IMR-90 (cell line): Measurements from ENCODE around the gene IL1F10. TPM values are rescaled to one million over a fixed set of nuclear protein-coding genes. Genes with fewer than 3 reads are reported as not detected.

Experiments used
- ATAC-seq: fragments of 200-7000 bp; cut with Tn5 transposase; 2 replicates; pipeline ENCODE4 v1.9.1; 2020; ENCODE audit warnings: low read depth, mild to moderate bottlenecking, moderate library complexity
- BruUV-seq: library from RNA; stranded (reverse); fragments of 400-500 nt; replicated peaks from 2 replicates; lab custom pipeline; 2021; lab: Mats Ljungman, UMichigan
- CTCF ChIA-PET: fragments of 300-600 bp; formaldehyde crosslinking; extraction: SDS; loops from one replicate; lab custom pipeline; 2021; ENCODE audit warnings: antibody characterized with exemption; lab: Yijun Ruan, JAX
- POLR2A ChIA-PET: fragments of 300-600 bp; sonication (Branson Sonifier 250); formaldehyde crosslinking; loops from one replicate; lab custom pipeline; 2022; ENCODE audit warnings: antibody characterized with exemption; ENCODE audit not compliant: unreplicated experiment; lab: Charles Lee
- DNase-seq: peaks from one replicate; pipeline ENCODE4 v3.0.0; 2013
- H2AFZ ChIP-seq: replicated peaks from 2 replicates; pipeline ENCODE3; 2013; ENCODE audit warnings: low read length, mild to moderate bottlenecking; ENCODE audit not compliant: poor library complexity
- H2AK5ac ChIP-seq: 2 replicates; pipeline ENCODE4 v1.6.1; 2013; ENCODE audit warnings: low read depth, low read length, inconsistent platforms
- H2AK9ac ChIP-seq: replicated peaks from 2 replicates; pipeline ENCODE3; 2013; ENCODE audit warnings: mild to moderate bottlenecking, low read depth, low read length, moderate library complexity; ENCODE audit not compliant: poor library complexity
- H2BK120ac ChIP-seq: 2 replicates; pipeline ENCODE4 v1.6.1; 2013; ENCODE audit warnings: low read depth, low read length, inconsistent platforms
- H2BK15ac ChIP-seq: 3 replicates; pipeline ENCODE4 v1.6.1; 2013; ENCODE audit warnings: low read depth, low read length, inconsistent platforms
- H2BK20ac ChIP-seq: 2 replicates; pipeline ENCODE4 v1.6.1; 2013; ENCODE audit warnings: low read depth, mild to moderate bottlenecking, inconsistent platforms, low read length, moderate library complexity
- H2BK5ac ChIP-seq: 2 replicates; pipeline ENCODE4 v1.6.1; 2013; ENCODE audit warnings: mild to moderate bottlenecking, low read depth, low read length, inconsistent platforms; ENCODE audit not compliant: poor library complexity, severe bottlenecking
- H3K14ac ChIP-seq: replicated peaks from 2 replicates; pipeline ENCODE4 v1.6.1; 2013; ENCODE audit warnings: low read depth, low read length, inconsistent platforms
- H3K18ac ChIP-seq: 2 replicates; pipeline ENCODE4 v1.6.1; 2013; ENCODE audit warnings: low read depth, low read length, control low read depth
- H3K23ac ChIP-seq: 2 replicates; pipeline ENCODE4 v1.6.1; 2013; ENCODE audit warnings: low read depth, low read length, inconsistent platforms
- H3K27ac ChIP-seq: 2 replicates; pipeline ENCODE4 v1.5.1; 2013; ENCODE audit warnings: mild to moderate bottlenecking, control low read depth, low read length; ENCODE audit not compliant: insufficient read depth
- H3K27me3 ChIP-seq: 2 replicates; pipeline ENCODE4 v1.6.1; 2013; ENCODE audit warnings: low read length; ENCODE audit not compliant: control insufficient read depth, insufficient read depth
- H3K36me3 ChIP-seq: 2 replicates; pipeline ENCODE4 v1.6.1; 2013; ENCODE audit warnings: low read length, mixed read lengths; ENCODE audit not compliant: control insufficient read depth, insufficient read depth
- H3K4ac ChIP-seq: 2 replicates; pipeline ENCODE4 v1.6.1; 2013; ENCODE audit warnings: low read depth, low read length, inconsistent platforms
- H3K4me1 ChIP-seq: 2 replicates; pipeline ENCODE4 v1.6.1; 2013; ENCODE audit warnings: low read length, mixed read lengths; ENCODE audit not compliant: control insufficient read depth, insufficient read depth
- H3K4me2 ChIP-seq: 2 replicates; pipeline ENCODE4 v1.6.1; 2013; ENCODE audit warnings: low read depth, mild to moderate bottlenecking, control low read depth, low read length, moderate library complexity
- H3K4me3 ChIP-seq: 2 replicates; pipeline ENCODE4 v1.5.1; 2013; ENCODE audit warnings: low read depth, mild to moderate bottlenecking, control low read depth, low read length, moderate library complexity; ENCODE audit not compliant: insufficient read depth
- H3K56ac ChIP-seq: 2 replicates; pipeline ENCODE4 v1.6.1; 2013; ENCODE audit warnings: low read length, inconsistent platforms; ENCODE audit not compliant: insufficient read depth; ENCODE audit errors: extremely low read depth
- H3K79me1 ChIP-seq, 2 experiments: 2 replicates each; pipeline ENCODE4 v1.6.1; 2013; ENCODE audit warnings: low read length in 2 of 2, inconsistent platforms in 1 of 2, low read depth in 1 of 2
- H3K9ac ChIP-seq: 2 replicates; pipeline ENCODE4 v1.6.1; 2013; ENCODE audit warnings: low read depth, low read length, control low read depth
- H3K9me1 ChIP-seq: 2 replicates; pipeline ENCODE4 v1.6.1; 2013; ENCODE audit warnings: low read length, inconsistent platforms; ENCODE audit not compliant: insufficient read depth
- H3K9me3 ChIP-seq: 2 replicates; pipeline ENCODE4 v1.6.1; 2013; ENCODE audit warnings: low read length; ENCODE audit not compliant: control insufficient read depth, insufficient read depth
- H4K20me1 ChIP-seq: 2 replicates; pipeline ENCODE4 v1.6.1; 2013; ENCODE audit warnings: low read length, inconsistent platforms; ENCODE audit not compliant: insufficient read depth
- H4K5ac ChIP-seq: 2 replicates; pipeline ENCODE4 v1.6.1; 2013; ENCODE audit warnings: mild to moderate bottlenecking, low read depth, low read length, control low read depth
- H4K8ac ChIP-seq, 2 experiments: 2 replicates each; pipeline ENCODE4 v1.6.1; 2013; ENCODE audit warnings: low read depth in 2 of 2, low read length in 2 of 2, control low read depth in 1 of 2, inconsistent platforms in 1 of 2
- H4K91ac ChIP-seq: 2 replicates; pipeline ENCODE4 v1.6.1; 2013; ENCODE audit warnings: low read depth, low read length, inconsistent platforms; ENCODE audit not compliant: insufficient read depth
- BHLHE40 ChIP-seq: fragments of 150-350 bp; IDR thresholded peaks from 2 replicates; pipeline ENCODE4 v1.6.1; 2016; ENCODE audit warnings: mild to moderate bottlenecking, low read depth, low read length
- CEBPB ChIP-seq: IDR thresholded peaks from 2 replicates; pipeline ENCODE4 v1.6.1; 2012; ENCODE audit warnings: low read depth, low read length, improper control_type of control experiment
- CHD1 ChIP-seq: IDR thresholded peaks from 2 replicates; pipeline ENCODE4 v1.6.1; 2012; ENCODE audit warnings: low read depth, low read length, improper control_type of control experiment
- CTCF ChIP-seq: conservative IDR thresholded peaks from 2 replicates; pipeline ENCODE4 v1.5.1; 2012; ENCODE audit warnings: mild to moderate bottlenecking, low read depth, low read length, improper control_type of control experiment
- ELK1 ChIP-seq: fragments of 150-350 bp; IDR thresholded peaks from 2 replicates; pipeline ENCODE4 v1.6.1; 2016; ENCODE audit warnings: low read depth, mild to moderate bottlenecking, low read length, moderate library complexity, borderline replicate concordance
- FOS ChIP-seq: fragments of 150-350 bp; IDR thresholded peaks from 2 replicates; pipeline ENCODE4 v1.6.1; 2016; ENCODE audit warnings: low read depth, low read length
- MAFK ChIP-seq: IDR thresholded peaks from 2 replicates; pipeline ENCODE4 v1.6.1; 2012; ENCODE audit warnings: low read depth, low read length, improper control_type of control experiment
- MAZ ChIP-seq: IDR thresholded peaks from 2 replicates; pipeline ENCODE4 v1.6.1; 2012; ENCODE audit warnings: low read depth, mild to moderate bottlenecking, low read length, improper control_type of control experiment, moderate library complexity, borderline replicate concordance
- MXI1 ChIP-seq: IDR thresholded peaks from 2 replicates; pipeline ENCODE4 v1.6.1; 2012; ENCODE audit warnings: low read depth, mild to moderate bottlenecking, low read length, moderate library complexity, borderline replicate concordance
- NFE2L2 ChIP-seq: fragments of 150-350 bp; IDR thresholded peaks from 2 replicates; pipeline ENCODE4 v1.6.1; 2016; ENCODE audit warnings: low read depth, mild to moderate bottlenecking, low read length
- POLR2A ChIP-seq: IDR thresholded peaks from 2 replicates; pipeline ENCODE4 v1.6.1; 2012; ENCODE audit warnings: mild to moderate bottlenecking, low read depth, low read length
- RAD21 ChIP-seq: IDR thresholded peaks from 2 replicates; pipeline ENCODE4 v1.6.1; 2012; ENCODE audit warnings: low read length, improper control_type of control experiment
- RCOR1 ChIP-seq: IDR thresholded peaks from 2 replicates; pipeline ENCODE4 v1.6.1; 2012; ENCODE audit warnings: mild to moderate bottlenecking, low read length, improper control_type of control experiment; ENCODE audit not compliant: insufficient replicate concordance
- SMC3 ChIP-seq: fragments of 150-350 bp; IDR thresholded peaks from 2 replicates; pipeline ENCODE4 v1.6.1; 2016; ENCODE audit warnings: low read depth, mild to moderate bottlenecking, antibody characterized with exemption, low read length, moderate library complexity
- USF2 ChIP-seq: fragments of 150-350 bp; IDR thresholded peaks from 2 replicates; pipeline ENCODE4 v1.6.1; 2017; ENCODE audit warnings: mild to moderate bottlenecking, antibody characterized with exemption, low read length, low read depth
- WGBS, 2 experiments: methylation state at CpG; one replicate each; pipeline versions ENCODE4 v1.1.5 to v1.1.7; 2013; ENCODE audit warnings: missing lambda C conversion rate in 2 of 2; ENCODE audit not compliant: insufficient read length in 1 of 2; ENCODE audit errors: extremely low coverage in 2 of 2; 5-methylcytosine and 5-hydroxymethylcytosine counted together
- dilution Hi-C: fragments of 300-500 bp; cut with HindIII; formaldehyde crosslinking; loops from one replicate; pipeline ENCODE4 v1.14.3; 2018; ENCODE audit warnings: low sequenced_read_pairs; ENCODE audit not compliant: unreplicated experiment
- in situ Hi-C: fragments of 300-500 bp; cut with MboI; formaldehyde crosslinking; loops from 3 replicates; pipeline ENCODE4 v1.14.3; 2019; ENCODE audit warnings: low sequenced_read_pairs, inconsistent platforms, mixed read lengths
- intact Hi-C: fragments of 100-400 bp; cut with micrococcal nuclease; formaldehyde crosslinking; loops from 2 replicates; pipeline ENCODE4 v1.10.0; 2022
- polyA plus RNA-seq, 3 experiments: library from polyadenylated mRNA; depleted of rRNA; stranded (reverse); fragments of >200 nt; gene quantifications; 2 replicates each; pipeline ENCODE4 v1.2.3, GENCODE V29; 2012; ENCODE audit warnings: low replicate concordance in 1 of 3
- total RNA-seq: library from RNA; depleted of rRNA; stranded (reverse); fragments of >200 nt; gene quantifications from 2 replicates; pipeline ENCODE4 v1.2.3, GENCODE V29; 2012

The IL1F10 gene
- total and polyA plus RNA-seq, 2 of the 4 experiments (the other 2 are of a cell fraction) = not detected

- BruUV-seq = no TSS peak
Measured at GRCh38 chr2:113118263-113118657, 50.5 kb downstream of the IL1F10 start.

More at GRCh38 chr2:113118263-113118657, 50.5 kb downstream of the IL1F10 start:
- no peak overlapping the region for H3K18ac ChIP-seq
- no CpG with 5 or more reads among the region's 2 CpGs for WGBS, 2 experiments
- H3K27me3 ChIP-seq = peaks cover 15% of the 10 kb centered on the region
- in situ Hi-C loops = no loop called here
- H3K79me1 ChIP-seq = no peaks in the 10 kb centered on the region
- H3K4me1 ChIP-seq = no peaks in the 10 kb centered on the region
- no peak overlapping the region for H2AK9ac ChIP-seq
- H3K4me2 ChIP-seq = no peak overlapping the region
- no peak overlapping the region for H3K56ac ChIP-seq
- H3K14ac ChIP-seq = no peak overlapping the region
- no peak overlapping the region for H3K9ac ChIP-seq
- H2AK5ac ChIP-seq = no peak overlapping the region
- no peak overlapping the region for H4K91ac ChIP-seq
- ChIA-PET CTCF (no interaction called here), POLR2A (no interaction called here)
- no peak overlapping the region for H2AFZ ChIP-seq
- no peaks in the 10 kb centered on the region for H3K9me3 ChIP-seq
- H3K36me3 ChIP-seq = no peaks in the 10 kb centered on the region
- intact Hi-C loops = no loop called here
- H3K9me1 ChIP-seq = no peaks in the 10 kb centered on the region
- no peak for DNase-seq
- H4K5ac ChIP-seq = no peak overlapping the region
- no peak overlapping the region for H3K27ac ChIP-seq
- H2BK20ac ChIP-seq = no peak overlapping the region
- ATAC-seq = no peak
- no peak overlapping the region for H3K4ac ChIP-seq
- dilution Hi-C loops = no loop called here
- TF ChIP-seq BHLHE40 (no peak), CHD1 (no peak), MXI1 (no peak), CTCF (no peak), MAFK (no peak), FOS (no peak), NFE2L2 (no peak), RCOR1 (no peak), RAD21 (no peak), CEBPB (no peak), POLR2A (no peak), SMC3 (no peak), MAZ (no peak), USF2 (no peak), ELK1 (no peak)
- no peaks in the 10 kb centered on the region for H4K20me1 ChIP-seq
- H4K8ac ChIP-seq = no peak overlapping the region
- H2BK15ac ChIP-seq = no peak overlapping the region
- H2BK5ac ChIP-seq = no peak overlapping the region
- H3K23ac ChIP-seq = no peak overlapping the region
- no peak overlapping the region for H2BK120ac ChIP-seq
- no peak overlapping the region for H3K4me3 ChIP-seq
